ENCODE data around the gene MB. TPM values are rescaled to one million over a fixed set of nuclear protein-coding genes. Genes with fewer than 3 reads are reported as not detected.

MB gene
- total and polyA plus RNA-seq, 2 donors (not counting 1 experiment from before 2014, with no cell fraction given), result not detected

DNA sequence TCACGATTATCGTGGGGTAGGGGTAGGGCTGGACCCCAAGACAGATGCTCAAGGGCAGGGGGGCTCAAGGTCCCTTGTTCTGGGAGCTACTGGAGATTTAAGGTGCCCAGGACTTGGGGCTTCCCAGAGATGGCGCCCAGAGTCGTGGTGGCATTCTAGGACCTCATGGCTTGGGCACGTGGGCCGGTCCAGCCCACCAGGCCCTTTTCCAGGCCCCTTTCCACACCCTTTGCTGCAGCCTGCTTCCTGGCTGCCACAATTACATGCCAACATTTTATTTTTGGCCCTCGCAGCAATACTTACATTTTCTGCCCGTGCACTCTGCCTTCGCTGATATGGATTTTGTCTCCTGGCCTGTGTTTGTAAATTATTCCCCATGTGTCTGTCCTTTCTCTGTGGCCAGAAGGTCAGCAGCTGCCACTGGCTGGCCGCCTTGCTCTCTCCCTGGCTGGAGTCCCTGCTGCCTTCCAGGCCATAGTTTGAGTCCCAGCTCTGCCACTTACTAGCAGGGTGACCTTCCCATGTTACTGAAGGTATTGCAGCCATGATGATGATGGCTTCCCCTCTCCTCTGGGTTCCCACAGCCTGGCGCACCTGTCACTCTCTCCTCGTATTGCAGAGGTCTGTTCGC lies 11.2 kb downstream of the MB start:
- Histone ChIP-seq H2AFZ (ENCODE audit: insufficient read depth, low read depth, low read length, poor library complexity, severe bottlenecking) (no peak overlapping the region), H3K4me1 (ENCODE audit: control insufficient read depth in 2 of 2, insufficient read depth in 2 of 2, low read length in 2 of 2) (peaks cover 0 to 1% of the 10 kb centered on the region in 2 donors), H3K4me2 (replicated peaks; ENCODE audit: low read depth, low read length, poor library complexity, severe bottlenecking) (no peak overlapping the region), H3K27me3 (replicated peaks in 1 of 4; ENCODE audit: control extremely low read depth in 1 of 4, control insufficient read depth in 3 of 4, insufficient read depth in 4 of 4, low read length in 3 of 4) (peaks cover 0 to 23% (median 0%) of the 10 kb centered on the region in 4 experiments), H3K9ac (ENCODE audit: low read length) (no peak overlapping the region), H3K27ac (ENCODE audit: low read length in 2 of 2) (no peak overlapping the region), H3K4me3 (ENCODE audit: control extremely low read depth in 1 of 5, extremely low read depth in 1 of 5, insufficient read depth in 1 of 5, low read depth in 2 of 5, low read length in 4 of 5) (no peak overlapping the region), H4K20me1 (ENCODE audit: control insufficient read depth, insufficient read depth, low read length, poor library complexity, severe bottlenecking) (no peaks in the 10 kb centered on the region), H3K9me3 (ENCODE audit: control extremely low read depth in 1 of 3, control insufficient read depth in 2 of 3, insufficient read depth in 1 of 3, low read length in 2 of 3) (peaks cover 0 to 6% (median 0%) of the 10 kb centered on the region in 3 donors), H3K79me2 (ENCODE audit: control insufficient read depth, insufficient read depth, low read length) (no peaks in the 10 kb centered on the region), H3K36me3 (replicated peaks in 1 of 2; ENCODE audit: control extremely low read depth in 1 of 2, control insufficient read depth in 1 of 2, extremely low read depth in 1 of 2, insufficient read depth in 2 of 2, low read length in 1 of 2) (no peaks in the 10 kb centered on the region)
- WGBS (ENCODE audit: insufficient coverage), result 89% methylated on average over 13 of the region's 13 CpGs
- peaks cover 39% of the 10 kb centered on the region for H3K27me3 Mint-ChIP-seq
- TF ChIP-seq CTCF (IDR thresholded peaks at IDR 0.05) (no peak), EZH2 (IDR thresholded peaks at IDR 0.05; ENCODE audit: borderline replicate concordance, insufficient read depth, low read depth, low read length, poor library complexity, severe bottlenecking) (no peak)
- intact Hi-C loops (cut with micrococcal nuclease), result no loop called here
- ATAC-seq (ENCODE audit: low read depth) (no peak), DNase-seq (no peak)
- no peak overlapping the region for H3K27ac Mint-ChIP-seq
- H3K4me1 Mint-ChIP-seq, result no peaks in the 10 kb centered on the region
- CTCF ChIA-PET, result no interaction called here
- no peak overlapping the region for H3K4me3 Mint-ChIP-seq
- POLR2A ChIA-PET, result no interaction called here
- H3K9me3 Mint-ChIP-seq (ENCODE audit: insufficient read depth), result no peaks in the 10 kb centered on the region

DNA sequence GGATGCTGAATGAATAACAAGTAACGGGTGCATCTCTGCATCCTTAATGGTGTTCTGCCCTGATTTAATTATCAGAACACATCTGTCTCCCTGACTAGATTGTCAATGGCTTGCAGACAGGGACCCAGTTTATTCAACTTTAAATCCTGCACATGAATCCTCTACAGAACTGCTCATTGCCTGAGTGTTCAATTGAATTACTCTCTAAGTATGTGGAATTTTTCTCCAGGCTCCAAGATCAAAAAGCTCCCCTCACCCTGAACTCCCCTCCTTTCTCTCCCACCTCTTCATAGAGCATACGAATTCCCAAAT lies 11.8 kb downstream of the MB start:
- Mint-ChIP-seq H3K4me1 (no peaks in the 10 kb centered on the region), H3K4me3 (no peak overlapping the region), H3K27me3 (peaks cover 39% of the 10 kb centered on the region), H3K27ac (no peak overlapping the region), H3K9me3 (ENCODE audit: insufficient read depth) (no peaks in the 10 kb centered on the region)
- Histone ChIP-seq H3K36me3 (replicated peaks in 1 of 2; ENCODE audit: control extremely low read depth in 1 of 2, control insufficient read depth in 1 of 2, extremely low read depth in 1 of 2, insufficient read depth in 2 of 2, low read length in 1 of 2) (no peaks in the 10 kb centered on the region), H3K4me3 (ENCODE audit: control extremely low read depth in 1 of 5, extremely low read depth in 1 of 5, insufficient read depth in 1 of 5, low read depth in 2 of 5, low read length in 4 of 5) (no peak overlapping the region), H4K20me1 (ENCODE audit: control insufficient read depth, insufficient read depth, low read length, poor library complexity, severe bottlenecking) (no peaks in the 10 kb centered on the region), H3K27ac (ENCODE audit: low read length in 2 of 2) (no peak overlapping the region), H3K4me2 (replicated peaks; ENCODE audit: low read depth, low read length, poor library complexity, severe bottlenecking) (no peak overlapping the region), H3K79me2 (ENCODE audit: control insufficient read depth, insufficient read depth, low read length) (no peaks in the 10 kb centered on the region), H3K4me1 (ENCODE audit: control insufficient read depth in 2 of 2, insufficient read depth in 2 of 2, low read length in 2 of 2) (no peaks in the 10 kb centered on the region), H3K9ac (ENCODE audit: low read length) (no peak overlapping the region), H3K9me3 (ENCODE audit: control extremely low read depth in 1 of 3, control insufficient read depth in 2 of 3, insufficient read depth in 1 of 3, low read length in 2 of 3) (peaks cover 0 to 6% (median 0%) of the 10 kb centered on the region in 3 donors), H2AFZ (ENCODE audit: insufficient read depth, low read depth, low read length, poor library complexity, severe bottlenecking) (no peak overlapping the region), H3K27me3 (replicated peaks in 1 of 4; ENCODE audit: control extremely low read depth in 1 of 4, control insufficient read depth in 3 of 4, insufficient read depth in 4 of 4, low read length in 3 of 4) (peaks cover 0 to 23% (median 0%) of the 10 kb centered on the region in 4 experiments)
- intact Hi-C loops (cut with micrococcal nuclease), result no loop called here
- no peak for TF ChIP-seq EZH2 (IDR thresholded peaks at IDR 0.05; ENCODE audit: borderline replicate concordance, insufficient read depth, low read depth, low read length, poor library complexity, severe bottlenecking)
- no peak for TF ChIP-seq CTCF (IDR thresholded peaks at IDR 0.05)
- 100% methylated on average over 1 of the region's 2 CpGs for WGBS (ENCODE audit: insufficient coverage)
- DNase-seq (no peak), ATAC-seq (ENCODE audit: low read depth) (no peak)
- POLR2A ChIA-PET, result no interaction called here
- CTCF ChIA-PET, result no interaction called here
